Stimulated activated CD4-positive, alpha-beta T cell treated with anti-CD3 and anti-CD28 coated beads, Interleukin-4, amount 100 ng/mL, for 1 hour (primary cell): ENCODE measurements around the gene ZSCAN23.
"Not testable (repeated sequence)": the region's sequence is repeated elsewhere in the genome, so short reads cannot be mapped to it uniquely, and the experiment has no call there.

Source experiments
- DNase-seq: peaks from one replicate; pipeline ENCODE4 v3.0.0-alpha.2; 2020

The ZSCAN23 gene

GRCh38 chr6:28433119-28433518, 10.2 kb downstream of the ZSCAN23 start:
- no peak for DNase-seq

GRCh38 chr6:28429781-28430180, 13.5 kb downstream of the ZSCAN23 start:
- DNase-seq: no peak

- DNase-seq: no peak
Measured at GRCh38 chr6:28425944-28426541, 17.2 kb downstream of the ZSCAN23 start.

GRCh38 chr6:28424163-28424562, 19.1 kb downstream of the ZSCAN23 start:
- DNase-seq: no peak

- no peak for DNase-seq
Measured at GRCh38 chr6:28423546-28423945, 19.7 kb downstream of the ZSCAN23 start.

- no peak for DNase-seq
Measured at GRCh38 chr6:28413681-28414080, 29.6 kb downstream of the ZSCAN23 start.

- no peak for DNase-seq
Measured at GRCh38 chr6:28410767-28411166, 32.5 kb downstream of the ZSCAN23 start.

GRCh38 chr6:28408076-28408802, 35.1 kb downstream of the ZSCAN23 start:
- DNase-seq: no peak

- DNase-seq: no peak
Measured at GRCh38 chr6:28407401-28407800, 35.9 kb downstream of the ZSCAN23 start.

GRCh38 chr6:28403923-28404322, 39.4 kb downstream of the ZSCAN23 start:
- DNase-seq: not testable (repeated sequence)

- DNase-seq: no peak
Measured at GRCh38 chr6:28402197-28402596, 41.1 kb downstream of the ZSCAN23 start.

GRCh38 chr6:28401172-28401571, 42.1 kb downstream of the ZSCAN23 start:
- no peak for DNase-seq

GRCh38 chr6:28400122-28400451, 43.2 kb downstream of the ZSCAN23 start:
- no peak for DNase-seq

GRCh38 chr6:28399350-28400121, 43.8 kb downstream of the ZSCAN23 start, which contains the start of gene ZSCAN12:
ZSCAN12 (minus strand) TSS chr6:28399747; CDS start chr6:28398405, 1,342 bp downstream.
- peak; percentile 86 for DNase-seq

- DNase-seq: no peak
Measured at GRCh38 chr6:28395918-28396317, 47.4 kb downstream of the ZSCAN23 start.

- no peak for DNase-seq
Measured at GRCh38 chr6:28393912-28394662, 49.2 kb downstream of the ZSCAN23 start.

GRCh38 chr6:28390688-28391087, 52.6 kb downstream of the ZSCAN23 start:
- DNase-seq: no peak

GRCh38 chr6:28384143-28384533, 59.2 kb downstream of the ZSCAN23 start:
- no peak for DNase-seq

- DNase-seq: peak; percentile 50
Measured at GRCh38 chr6:28383235-28384142, 59.8 kb downstream of the ZSCAN23 start.
